ENCODE results near the gene RGS6.

DNA sequence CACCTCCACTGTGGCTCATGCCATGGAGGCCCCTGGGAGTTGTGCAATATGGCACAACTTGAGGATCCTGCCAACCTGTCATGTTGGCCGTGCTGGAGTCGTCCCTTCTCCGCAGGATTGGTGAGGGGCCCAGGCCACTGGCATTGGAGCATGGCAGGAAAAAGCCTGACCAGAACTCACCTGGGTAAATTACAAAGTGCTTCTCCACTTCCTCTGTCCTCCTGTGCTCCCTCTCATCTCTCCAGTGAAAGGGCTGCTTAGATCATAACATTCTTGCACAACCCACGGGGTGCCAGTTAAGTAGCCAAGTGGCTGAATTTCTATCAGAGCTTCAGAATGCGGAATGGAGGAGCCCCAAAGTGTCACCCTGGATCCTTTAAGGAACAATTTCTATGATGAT, 580.7 kb downstream of the RGS6 start:
- TF ChIP-seq, protein P1, sequence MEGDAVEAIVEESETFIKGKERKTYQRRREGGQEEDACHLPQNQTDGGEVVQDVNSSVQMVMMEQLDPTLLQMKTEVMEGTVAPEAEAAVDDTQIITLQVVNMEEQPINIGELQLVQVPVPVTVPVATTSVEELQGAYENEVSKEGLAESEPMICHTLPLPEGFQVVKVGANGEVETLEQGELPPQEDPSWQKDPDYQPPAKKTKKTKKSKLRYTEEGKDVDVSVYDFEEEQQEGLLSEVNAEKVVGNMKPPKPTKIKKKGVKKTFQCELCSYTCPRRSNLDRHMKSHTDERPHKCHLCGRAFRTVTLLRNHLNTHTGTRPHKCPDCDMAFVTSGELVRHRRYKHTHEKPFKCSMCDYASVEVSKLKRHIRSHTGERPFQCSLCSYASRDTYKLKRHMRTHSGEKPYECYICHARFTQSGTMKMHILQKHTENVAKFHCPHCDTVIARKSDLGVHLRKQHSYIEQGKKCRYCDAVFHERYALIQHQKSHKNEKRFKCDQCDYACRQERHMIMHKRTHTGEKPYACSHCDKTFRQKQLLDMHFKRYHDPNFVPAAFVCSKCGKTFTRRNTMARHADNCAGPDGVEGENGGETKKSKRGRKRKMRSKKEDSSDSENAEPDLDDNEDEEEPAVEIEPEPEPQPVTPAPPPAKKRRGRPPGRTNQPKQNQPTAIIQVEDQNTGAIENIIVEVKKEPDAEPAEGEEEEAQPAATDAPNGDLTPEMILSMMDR (IDR thresholded peaks at IDR 0.05; ENCODE audit: low read length) = no peak
- no peak for TF ChIP-seq EZH2 (IDR thresholded peaks at IDR 0.05; ENCODE audit: borderline replicate concordance, low read length)

Data from OCI-LY1 (cell line).